Epithelial cell of esophagus (primary cell): Measurements from ENCODE around the gene CEP112.

Experiments used
- DNase-seq: peaks from one replicate; pipeline ENCODE4 v3.0.0; 2010; ENCODE audit warnings: low read depth
- H3K4me3 ChIP-seq: 2 replicates; pipeline ENCODE4 v1.5.1; 2011; ENCODE audit warnings: mild to moderate bottlenecking, low read length, control low read depth
- CTCF ChIP-seq: IDR thresholded peaks from 2 replicates; pipeline ENCODE4 v1.5.1; 2011; ENCODE audit warnings: low read depth, mild to moderate bottlenecking, low read length, control low read depth, inconsistent platforms; ENCODE audit not compliant: insufficient read depth; ENCODE audit errors: missing control alignments

CEP112 gene

GRCh38 chr17:65800655-65801054 lies 391.3 kb downstream of the CEP112 start:
- no peak for TF ChIP-seq CTCF
- H3K4me3 ChIP-seq: no peak overlapping the region
- no peak for DNase-seq

- no peak for TF ChIP-seq CTCF
- no peak for DNase-seq
- H3K4me3 ChIP-seq: no peak overlapping the region
These were observed 392.1 kb downstream of the CEP112 start for GRCh38 chr17:65799869-65800268.

GRCh38 chr17:65799454-65799853 lies 392.5 kb downstream of the CEP112 start:
- no peak overlapping the region for H3K4me3 ChIP-seq
- DNase-seq: no peak
- no peak for TF ChIP-seq CTCF

- no peak overlapping the region for H3K4me3 ChIP-seq
- peak; percentile 10 for DNase-seq
- no peak for TF ChIP-seq CTCF
These were observed 394.1 kb downstream of the CEP112 start for GRCh38 chr17:65797809-65798208.

GRCh38 chr17:65797101-65797500 lies 394.8 kb downstream of the CEP112 start:
- no peak for DNase-seq
- no peak overlapping the region for H3K4me3 ChIP-seq
- no peak for TF ChIP-seq CTCF

GRCh38 chr17:65794572-65794971 lies 397.4 kb downstream of the CEP112 start:
- no peak overlapping the region for H3K4me3 ChIP-seq
- DNase-seq: peak; percentile 51
- TF ChIP-seq CTCF: peak; percentile 73

- H3K4me3 ChIP-seq: no peak overlapping the region
- TF ChIP-seq CTCF: no peak
- DNase-seq: no peak
These were observed 401.7 kb downstream of the CEP112 start for GRCh38 chr17:65790241-65790640.
